KMS-11 (cell line): Measurements from ENCODE around the gene ADCY5.

ENCODE experiments used
- H2AFZ ChIP-seq: fragments of 200-600 bp; sonication (generic); 2 replicates; pipeline ENCODE4 v1.6.1; 2016; ENCODE audit warnings: antibody characterized with exemption, mixed run types, low read depth
- H3K27ac ChIP-seq: fragments of 200-600 bp; sonication (generic); 2 replicates; pipeline ENCODE4 v1.6.1; 2016; ENCODE audit warnings: mild to moderate bottlenecking, mixed run types
- H3K27me3 ChIP-seq: fragments of 200-600 bp; sonication (generic); 2 replicates; pipeline ENCODE4 v1.6.1; 2017; ENCODE audit warnings: mild to moderate bottlenecking, low read depth, mixed run types, moderate library complexity; ENCODE audit not compliant: insufficient read depth
- H3K36me3 ChIP-seq: fragments of 200-600 bp; sonication (generic); 2 replicates; pipeline ENCODE4 v1.6.1; 2017; ENCODE audit warnings: mild to moderate bottlenecking, mixed run types; ENCODE audit not compliant: insufficient read depth
- H3K4me1 ChIP-seq: fragments of 200-600 bp; sonication (generic); 2 replicates; pipeline ENCODE4 v1.6.1; 2016; ENCODE audit warnings: mild to moderate bottlenecking, low read depth, mixed run types; ENCODE audit not compliant: poor library complexity, severe bottlenecking
- H3K4me2 ChIP-seq: fragments of 200-600 bp; sonication (generic); 2 replicates; pipeline ENCODE4 v1.7.0; 2016; ENCODE audit warnings: mild to moderate bottlenecking, mixed run types
- H3K4me3 ChIP-seq: fragments of 200-600 bp; sonication (generic); IDR thresholded peaks from 2 replicates; pipeline ENCODE4 v1.6.1; 2017; ENCODE audit warnings: low read depth, low read length, mixed read lengths; ENCODE audit not compliant: insufficient read depth
- H3K79me2 ChIP-seq: fragments of 200-600 bp; sonication (generic); 2 replicates; pipeline ENCODE4 v1.6.1; 2016; ENCODE audit warnings: low read depth, mixed run types; ENCODE audit not compliant: insufficient read depth
- H3K9ac ChIP-seq: fragments of 200-600 bp; sonication (generic); 2 replicates; pipeline ENCODE4 v1.6.1; 2016; ENCODE audit warnings: mild to moderate bottlenecking, mixed run types
- H4K20me1 ChIP-seq: fragments of 200-600 bp; sonication (generic); 2 replicates; pipeline ENCODE4 v1.6.1; 2016; ENCODE audit warnings: mild to moderate bottlenecking, mixed run types; ENCODE audit not compliant: insufficient read depth
- TF ChIP-seq, protein P1 (sequence below): fragments of 200-600 bp; sonication (generic); conservative IDR thresholded peaks from 2 replicates; pipeline ENCODE4 v1.6.1; 2017; ENCODE audit warnings: low read depth, mild to moderate bottlenecking, antibody characterized with exemption, low read length, moderate library complexity, mixed read lengths

ADCY5 gene

DNA sequence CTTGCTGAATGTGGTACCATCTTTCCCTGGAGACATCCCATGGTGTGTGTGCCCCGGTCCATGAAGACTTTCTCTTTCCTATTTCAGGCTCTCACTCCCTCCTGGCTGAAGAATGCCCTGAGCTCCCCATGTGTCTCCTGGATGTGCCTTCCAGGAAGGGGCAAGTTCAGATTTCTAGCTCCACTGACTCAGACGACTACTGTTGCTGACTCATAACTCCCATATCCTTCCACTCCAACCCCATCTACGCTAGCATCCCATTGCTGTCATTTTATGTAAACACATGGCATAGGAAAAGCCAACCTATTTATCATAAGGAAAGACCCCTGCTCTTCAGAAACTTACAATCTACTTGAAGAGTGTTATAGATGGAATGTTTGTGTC is 95.0 kb downstream of the ADCY5 start:
- no peaks in the 10 kb centered on the region for H3K79me2 ChIP-seq
- H3K27me3 ChIP-seq = no peaks in the 10 kb centered on the region
- no peak overlapping the region for H3K4me3 ChIP-seq
- H2AFZ ChIP-seq = no peak overlapping the region
- TF ChIP-seq, protein P1, sequence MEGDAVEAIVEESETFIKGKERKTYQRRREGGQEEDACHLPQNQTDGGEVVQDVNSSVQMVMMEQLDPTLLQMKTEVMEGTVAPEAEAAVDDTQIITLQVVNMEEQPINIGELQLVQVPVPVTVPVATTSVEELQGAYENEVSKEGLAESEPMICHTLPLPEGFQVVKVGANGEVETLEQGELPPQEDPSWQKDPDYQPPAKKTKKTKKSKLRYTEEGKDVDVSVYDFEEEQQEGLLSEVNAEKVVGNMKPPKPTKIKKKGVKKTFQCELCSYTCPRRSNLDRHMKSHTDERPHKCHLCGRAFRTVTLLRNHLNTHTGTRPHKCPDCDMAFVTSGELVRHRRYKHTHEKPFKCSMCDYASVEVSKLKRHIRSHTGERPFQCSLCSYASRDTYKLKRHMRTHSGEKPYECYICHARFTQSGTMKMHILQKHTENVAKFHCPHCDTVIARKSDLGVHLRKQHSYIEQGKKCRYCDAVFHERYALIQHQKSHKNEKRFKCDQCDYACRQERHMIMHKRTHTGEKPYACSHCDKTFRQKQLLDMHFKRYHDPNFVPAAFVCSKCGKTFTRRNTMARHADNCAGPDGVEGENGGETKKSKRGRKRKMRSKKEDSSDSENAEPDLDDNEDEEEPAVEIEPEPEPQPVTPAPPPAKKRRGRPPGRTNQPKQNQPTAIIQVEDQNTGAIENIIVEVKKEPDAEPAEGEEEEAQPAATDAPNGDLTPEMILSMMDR = no peak
- H3K4me2 ChIP-seq = no peak overlapping the region
- no peak overlapping the region for H3K9ac ChIP-seq
- H3K36me3 ChIP-seq = no peaks in the 10 kb centered on the region
- no peaks in the 10 kb centered on the region for H3K4me1 ChIP-seq
- no peak overlapping the region for H3K27ac ChIP-seq
- H4K20me1 ChIP-seq = no peaks in the 10 kb centered on the region

DNA sequence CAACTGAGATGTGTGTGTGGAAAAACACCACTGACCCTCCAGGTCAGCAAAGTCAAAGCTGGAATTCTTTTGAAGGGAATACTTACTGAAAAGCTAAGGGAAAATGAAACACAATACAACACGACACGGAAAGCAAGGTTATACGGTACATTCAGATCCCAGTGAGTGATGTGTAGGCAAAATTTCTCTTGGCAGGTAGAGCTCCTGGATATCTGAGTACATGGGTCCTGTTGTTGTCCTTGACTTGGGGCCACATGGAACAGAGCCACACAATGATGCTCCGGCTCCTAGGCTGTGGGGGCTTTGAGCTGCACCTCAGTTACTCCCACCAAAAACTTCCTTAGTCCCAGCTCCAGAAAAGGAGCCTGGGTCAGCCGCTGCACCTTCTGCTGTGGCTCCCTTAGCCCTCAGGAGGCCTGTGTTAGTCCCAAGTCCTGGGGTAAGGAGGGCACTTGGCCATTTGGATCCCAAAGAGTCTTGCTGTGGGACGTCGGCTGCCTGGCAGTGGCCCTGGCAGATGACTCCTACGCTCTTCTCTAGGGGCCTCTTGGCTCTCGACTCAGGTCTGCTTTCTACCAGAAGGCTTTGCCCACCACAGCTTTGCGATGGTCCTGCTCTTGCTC is 95.6 kb downstream of the ADCY5 start:
- no peak overlapping the region for H3K27ac ChIP-seq
- no peak overlapping the region for H3K4me3 ChIP-seq
- no peaks in the 10 kb centered on the region for H3K36me3 ChIP-seq
- TF ChIP-seq, protein P1 = no peak
- H2AFZ ChIP-seq = no peak overlapping the region
- no peaks in the 10 kb centered on the region for H3K79me2 ChIP-seq
- no peaks in the 10 kb centered on the region for H3K27me3 ChIP-seq
- H4K20me1 ChIP-seq = no peaks in the 10 kb centered on the region
- H3K9ac ChIP-seq = no peak overlapping the region
- no peak overlapping the region for H3K4me2 ChIP-seq
- no peaks in the 10 kb centered on the region for H3K4me1 ChIP-seq

DNA sequence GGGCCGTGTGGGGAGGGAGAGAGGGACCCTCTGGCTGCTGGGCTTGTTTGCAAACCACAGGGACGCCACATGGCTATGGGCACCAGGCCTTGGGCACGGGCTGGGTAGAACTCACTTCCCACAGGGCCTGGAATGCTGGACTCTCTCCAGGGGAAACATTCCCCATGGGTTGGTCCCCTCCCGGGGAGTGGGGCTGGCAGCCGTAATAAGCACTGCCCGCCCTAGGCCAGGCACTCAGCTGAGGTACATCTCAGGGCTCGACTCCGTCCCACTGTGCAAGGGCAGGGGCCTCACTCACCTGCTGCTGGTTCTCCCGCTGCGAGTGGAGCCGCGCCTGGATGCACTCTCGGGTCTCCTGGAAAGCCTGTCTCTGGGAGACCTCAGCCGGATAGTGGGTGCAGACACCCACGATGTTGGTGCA is 96.7 kb downstream of the ADCY5 start:
- H2AFZ ChIP-seq = no peak overlapping the region

GRCh38 chr3:123351501-123351900 is 97.4 kb downstream of the ADCY5 start:
- Histone ChIP-seq H3K4me1 (no peaks in the 10 kb centered on the region), H3K9ac (no peak overlapping the region), H3K79me2 (no peaks in the 10 kb centered on the region), H3K4me2 (no peak overlapping the region), H3K36me3 (no peaks in the 10 kb centered on the region), H3K4me3 (no peak overlapping the region), H4K20me1 (no peaks in the 10 kb centered on the region), H3K27ac (no peak overlapping the region), H2AFZ (no peak overlapping the region), H3K27me3 (no peaks in the 10 kb centered on the region)
- TF ChIP-seq, protein P1 = no peak

More for the DNA sequence above, 96.7 kb downstream of the ADCY5 start:
- TF ChIP-seq, protein P1 = no peak
- Histone ChIP-seq H3K36me3 (no peaks in the 10 kb centered on the region), H3K27ac (no peak overlapping the region), H3K4me1 (no peaks in the 10 kb centered on the region), H4K20me1 (no peaks in the 10 kb centered on the region), H3K79me2 (no peaks in the 10 kb centered on the region), H3K27me3 (no peaks in the 10 kb centered on the region), H3K9ac (no peak overlapping the region), H3K4me3 (no peak overlapping the region), H3K4me2 (no peak overlapping the region)
